ENCODE data around the gene JARID2. TPM values are rescaled to one million over a fixed set of nuclear protein-coding genes. Genes with fewer than 3 reads are reported as not detected.

JARID2 gene
- total RNA-seq, 1 donor, result 9.1 TPM

DNA sequence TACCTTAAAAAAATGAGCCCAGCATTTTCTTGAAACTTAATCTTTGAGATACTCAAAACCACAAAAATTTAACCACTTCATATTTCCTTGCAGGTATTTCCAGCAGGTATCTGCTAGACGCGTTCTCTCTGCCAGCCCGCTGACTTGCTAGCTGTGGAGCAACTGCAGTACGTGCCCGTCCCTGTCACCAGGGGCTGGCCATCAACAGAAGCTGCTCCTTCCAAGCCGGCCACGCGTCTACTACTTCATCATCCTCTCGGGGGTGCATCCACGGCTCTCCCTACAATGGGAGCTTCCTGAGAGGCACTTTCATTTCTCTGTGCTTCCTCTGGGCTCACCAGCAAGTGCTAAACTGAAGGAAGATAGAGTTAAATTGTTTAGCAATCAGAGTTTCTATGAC, 284.5 kb downstream of the JARID2 start:
- TF ChIP-seq, protein P1, sequence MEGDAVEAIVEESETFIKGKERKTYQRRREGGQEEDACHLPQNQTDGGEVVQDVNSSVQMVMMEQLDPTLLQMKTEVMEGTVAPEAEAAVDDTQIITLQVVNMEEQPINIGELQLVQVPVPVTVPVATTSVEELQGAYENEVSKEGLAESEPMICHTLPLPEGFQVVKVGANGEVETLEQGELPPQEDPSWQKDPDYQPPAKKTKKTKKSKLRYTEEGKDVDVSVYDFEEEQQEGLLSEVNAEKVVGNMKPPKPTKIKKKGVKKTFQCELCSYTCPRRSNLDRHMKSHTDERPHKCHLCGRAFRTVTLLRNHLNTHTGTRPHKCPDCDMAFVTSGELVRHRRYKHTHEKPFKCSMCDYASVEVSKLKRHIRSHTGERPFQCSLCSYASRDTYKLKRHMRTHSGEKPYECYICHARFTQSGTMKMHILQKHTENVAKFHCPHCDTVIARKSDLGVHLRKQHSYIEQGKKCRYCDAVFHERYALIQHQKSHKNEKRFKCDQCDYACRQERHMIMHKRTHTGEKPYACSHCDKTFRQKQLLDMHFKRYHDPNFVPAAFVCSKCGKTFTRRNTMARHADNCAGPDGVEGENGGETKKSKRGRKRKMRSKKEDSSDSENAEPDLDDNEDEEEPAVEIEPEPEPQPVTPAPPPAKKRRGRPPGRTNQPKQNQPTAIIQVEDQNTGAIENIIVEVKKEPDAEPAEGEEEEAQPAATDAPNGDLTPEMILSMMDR (IDR thresholded peaks at IDR 0.05; ENCODE audit: insufficient read depth, low read depth, low read length), result no peak
- H3K4me3 ChIP-seq (ENCODE audit: low read depth, low read length), result no peak overlapping the region

DNA sequence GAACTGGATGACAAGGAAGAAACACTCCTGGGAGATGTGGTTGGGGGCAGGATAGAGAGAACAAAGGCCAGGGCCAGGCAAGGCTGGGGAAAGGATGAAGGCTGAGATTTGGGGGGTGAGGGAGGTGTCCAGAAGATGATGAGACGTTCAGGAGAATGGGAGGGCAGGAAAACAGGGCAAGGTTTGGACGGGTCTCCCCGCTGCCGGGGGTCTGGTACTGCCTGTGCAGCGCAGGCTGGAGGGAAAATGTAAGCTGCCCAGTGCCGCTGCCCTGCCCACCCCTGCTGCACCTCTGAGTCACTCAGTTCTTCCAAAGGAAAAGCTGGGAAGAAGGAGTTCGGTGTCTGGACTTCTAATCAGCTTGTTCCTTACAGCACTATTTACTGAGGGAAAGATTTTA, 286.1 kb downstream of the JARID2 start:
- no peak for DNase-seq (ENCODE audit: low read depth)
- H3K4me3 ChIP-seq (ENCODE audit: low read depth, low read length), result no peak overlapping the region
- TF ChIP-seq, protein P1 (IDR thresholded peaks at IDR 0.05; ENCODE audit: insufficient read depth, low read depth, low read length), result no peak

More for the DNA sequence above, 284.5 kb downstream of the JARID2 start:
- no peak for DNase-seq (ENCODE audit: low read depth)

DNA sequence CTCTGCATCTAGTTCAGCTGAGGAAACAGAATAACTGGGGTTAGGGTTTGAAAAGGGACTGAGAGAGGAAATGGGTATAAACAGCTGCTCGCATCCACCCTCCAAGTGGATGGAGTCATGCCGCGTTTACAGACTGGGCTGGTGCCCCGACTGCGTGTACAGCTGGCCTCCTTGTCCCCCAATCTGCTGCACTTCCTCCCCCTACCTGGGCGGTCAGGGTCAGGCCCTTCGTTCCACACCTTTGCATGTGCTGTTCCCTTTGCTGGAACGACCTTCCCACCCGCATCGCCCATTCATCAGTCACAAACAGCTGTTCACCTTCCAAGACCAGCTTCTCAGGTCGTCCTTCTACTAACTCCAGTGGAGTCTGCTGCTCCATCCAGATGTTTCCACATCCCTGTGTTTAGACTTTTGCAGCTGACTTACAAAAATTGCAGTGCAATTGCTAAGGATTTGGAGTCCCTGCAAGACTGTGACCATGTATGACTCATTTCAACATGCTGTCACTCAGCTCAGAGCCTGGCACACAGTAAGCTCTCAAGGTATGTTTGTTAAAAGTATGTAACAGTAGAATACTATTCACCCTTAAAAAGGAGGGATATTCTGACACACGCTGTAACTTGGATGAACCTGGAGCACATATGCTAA, 287.6 kb downstream of the JARID2 start:
- TF ChIP-seq, protein P1 (IDR thresholded peaks at IDR 0.05; ENCODE audit: insufficient read depth, low read depth, low read length), result no peak
- H3K4me3 ChIP-seq (ENCODE audit: low read depth, low read length), result no peak overlapping the region
- DNase-seq (ENCODE audit: low read depth), result peak; percentile 61

DNA sequence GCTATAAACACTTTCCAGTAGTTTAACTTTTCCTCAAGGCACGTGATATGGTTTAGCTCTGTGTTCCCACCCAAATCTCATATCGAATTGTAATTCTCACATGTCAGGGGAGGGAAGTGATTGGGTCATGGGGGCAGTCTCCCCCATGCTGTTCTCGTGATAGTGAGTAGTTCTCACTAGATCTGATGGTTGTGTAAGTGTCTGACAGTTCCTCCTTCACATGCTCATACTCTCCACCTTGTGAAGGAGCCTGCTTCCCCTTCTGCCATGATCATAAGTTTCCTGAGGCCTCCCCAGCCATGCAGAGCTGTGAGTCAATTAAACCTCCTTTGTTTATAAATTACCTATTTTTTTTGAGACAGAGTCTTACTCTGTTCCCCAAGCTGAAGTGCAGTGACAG, 289.1 kb downstream of the JARID2 start:
- no peak for DNase-seq (ENCODE audit: low read depth)
- TF ChIP-seq, protein P1 (IDR thresholded peaks at IDR 0.05; ENCODE audit: insufficient read depth, low read depth, low read length), result no peak
- no peak overlapping the region for H3K4me3 ChIP-seq (ENCODE audit: low read depth, low read length)

DNA sequence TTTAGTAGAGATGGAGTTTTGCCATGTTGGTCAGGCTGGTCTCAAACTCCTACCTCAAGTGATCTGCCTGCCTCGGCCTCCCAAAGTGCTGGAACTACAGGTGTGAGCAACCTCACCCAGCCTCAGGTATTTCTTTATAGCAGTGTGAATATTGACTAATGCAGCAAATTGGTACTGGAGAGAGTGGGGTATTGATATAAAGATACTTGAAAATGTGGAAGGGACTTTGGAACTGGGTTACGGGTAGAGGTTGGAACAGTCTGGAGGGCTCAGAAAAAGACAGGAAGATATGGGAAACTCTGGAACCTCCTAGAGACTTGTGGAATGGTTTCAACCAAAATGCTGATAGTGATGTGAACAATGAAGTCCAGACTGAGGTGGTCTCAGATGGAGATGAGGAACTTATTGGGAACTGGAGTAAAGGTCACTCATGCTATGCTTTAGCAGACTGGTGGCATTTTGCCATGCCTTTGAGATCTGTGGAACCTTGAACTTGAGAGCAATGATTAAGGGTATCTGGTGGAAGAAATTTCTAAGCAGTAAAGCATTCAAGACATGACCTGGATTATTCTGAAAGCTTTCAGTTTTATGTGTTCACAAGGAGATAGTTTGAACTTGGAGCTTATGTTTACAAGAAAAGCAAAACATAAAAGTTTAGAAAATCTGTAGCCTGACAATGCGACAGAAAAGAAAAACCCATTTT, 289.8 kb downstream of the JARID2 start:
- peak; percentile 62 for DNase-seq (ENCODE audit: low read depth)
- H3K4me3 ChIP-seq (ENCODE audit: low read depth, low read length), result no peak overlapping the region
- TF ChIP-seq, protein P1 (IDR thresholded peaks at IDR 0.05; ENCODE audit: insufficient read depth, low read depth, low read length), result no peak

DNA sequence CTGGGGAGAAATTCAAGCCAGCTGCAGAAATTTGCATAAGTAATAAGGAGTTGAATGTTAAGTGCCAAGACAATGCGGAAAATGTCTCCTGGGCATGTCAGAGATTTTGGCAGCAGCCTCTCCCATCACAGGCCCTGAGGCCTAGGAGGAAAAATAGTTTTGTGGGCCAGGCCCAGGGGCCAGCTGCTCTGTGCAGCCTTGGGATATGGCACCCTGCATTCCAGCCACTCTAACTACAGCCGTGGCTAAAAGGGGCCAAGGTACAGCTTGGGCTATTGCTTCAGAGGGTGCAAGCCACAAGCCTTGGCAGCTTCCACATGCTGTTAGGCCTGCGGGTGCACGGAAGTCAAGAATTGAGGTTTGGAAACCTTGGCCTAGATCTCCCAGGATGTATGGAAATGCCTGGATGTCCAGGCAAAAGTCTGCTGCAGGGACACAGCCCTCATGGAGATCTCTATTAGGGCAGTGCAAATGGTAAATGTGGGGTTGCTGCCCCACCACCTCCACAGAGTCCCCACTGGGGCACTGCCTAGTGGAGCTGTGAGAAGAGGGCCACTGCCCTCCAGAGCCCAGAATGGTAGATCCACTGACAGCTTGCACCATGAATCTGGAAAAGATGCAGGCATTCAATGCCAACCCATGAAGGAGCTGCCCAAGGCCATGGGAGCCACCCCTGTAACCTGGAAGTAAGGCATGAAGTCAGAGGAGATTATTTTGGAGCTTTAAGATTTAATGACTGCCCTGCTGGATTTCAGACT, 290.5 kb downstream of the JARID2 start:
- peak; percentile 19 for DNase-seq (ENCODE audit: low read depth)
- H3K4me3 ChIP-seq (ENCODE audit: low read depth, low read length), result no peak overlapping the region
- TF ChIP-seq, protein P1 (IDR thresholded peaks at IDR 0.05; ENCODE audit: insufficient read depth, low read depth, low read length), result no peak
